Measurements from ENCODE around the gene MDGA2.

MDGA2 gene

DNA sequence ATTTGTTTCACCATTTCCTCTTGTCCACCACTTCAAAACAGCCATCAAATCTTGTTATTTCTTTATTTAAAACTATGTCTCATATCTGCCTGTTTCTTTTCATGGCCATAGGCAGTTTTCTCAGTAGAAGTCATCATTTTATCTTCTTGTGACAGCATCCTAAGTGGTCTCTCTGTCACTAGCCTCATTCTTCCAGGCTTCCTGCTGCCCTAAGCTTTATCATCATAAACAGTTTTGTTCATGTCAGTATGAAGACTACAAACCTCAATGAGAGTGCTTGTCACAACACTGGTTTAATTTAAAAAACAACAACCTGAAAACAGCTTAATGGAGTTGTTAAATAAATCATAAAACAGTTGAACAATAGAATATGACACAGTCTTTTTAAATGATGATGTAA lies 636.1 kb downstream of the MDGA2 start:
- Histone ChIP-seq H3K9me3 (replicated peaks in 1 of 11) (no peaks in the 10 kb centered on the region), H3K36me3 (no peaks in the 10 kb centered on the region), H4K20me1 (no peaks in the 10 kb centered on the region), H3K9ac (no peak overlapping the region), H3K27me3 (no peaks in the 10 kb centered on the region), H3K4me1 (no peaks in the 10 kb centered on the region), H3K4me3 (no peak overlapping the region), H3K27ac (no peak overlapping the region), H3K4me2 (no peak overlapping the region)
- TF ChIP-seq Cebpa-rat (IDR thresholded peaks at IDR 0.05): no peak

DNA sequence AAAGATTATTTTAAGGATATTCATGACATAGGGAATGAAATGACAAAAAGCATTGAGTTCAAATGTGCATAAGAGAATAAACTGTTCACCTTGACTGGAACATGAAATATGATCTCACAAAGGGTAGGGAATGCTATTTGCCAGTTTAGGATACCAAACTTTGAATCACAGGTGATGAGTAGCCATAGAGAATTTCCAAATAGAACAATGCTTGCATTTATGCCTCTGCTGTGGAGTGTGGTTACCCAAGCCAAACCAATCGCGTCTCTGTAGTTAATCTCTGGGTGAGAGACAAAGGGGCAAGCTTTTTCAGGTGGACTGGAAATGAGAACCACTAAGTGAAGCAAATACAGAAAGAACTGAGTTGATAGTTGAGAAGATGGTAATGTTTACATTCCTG lies 652.7 kb downstream of the MDGA2 start:
- Histone ChIP-seq H3K4me1 (peaks cover 0 to 5% (median 0%) of the 10 kb centered on the region in 10 experiments; a peak in 2 of 20 replicates), H3K27me3 (no peaks in the 10 kb centered on the region), H3K4me3 (no peak overlapping the region), H3K9me3 (replicated peaks in 1 of 11) (no peaks in the 10 kb centered on the region), H4K20me1 (no peaks in the 10 kb centered on the region), H3K9ac (no peak overlapping the region), H3K27ac (no peak overlapping the region), H3K4me2 (no peak overlapping the region), H3K36me3 (no peaks in the 10 kb centered on the region)
- no peak for TF ChIP-seq Cebpa-rat (IDR thresholded peaks at IDR 0.05)

- TF ChIP-seq Cebpa-rat (IDR thresholded peaks at IDR 0.05): no peak
- Histone ChIP-seq H3K9me3 (replicated peaks in 1 of 11) (no peaks in the 10 kb centered on the region; a peak in 1 of 22 replicates), H3K27ac (no peak overlapping the region)
Observed at GRCh38 chr14:47020500-47020899, 654.9 kb downstream of the MDGA2 start.

DNA sequence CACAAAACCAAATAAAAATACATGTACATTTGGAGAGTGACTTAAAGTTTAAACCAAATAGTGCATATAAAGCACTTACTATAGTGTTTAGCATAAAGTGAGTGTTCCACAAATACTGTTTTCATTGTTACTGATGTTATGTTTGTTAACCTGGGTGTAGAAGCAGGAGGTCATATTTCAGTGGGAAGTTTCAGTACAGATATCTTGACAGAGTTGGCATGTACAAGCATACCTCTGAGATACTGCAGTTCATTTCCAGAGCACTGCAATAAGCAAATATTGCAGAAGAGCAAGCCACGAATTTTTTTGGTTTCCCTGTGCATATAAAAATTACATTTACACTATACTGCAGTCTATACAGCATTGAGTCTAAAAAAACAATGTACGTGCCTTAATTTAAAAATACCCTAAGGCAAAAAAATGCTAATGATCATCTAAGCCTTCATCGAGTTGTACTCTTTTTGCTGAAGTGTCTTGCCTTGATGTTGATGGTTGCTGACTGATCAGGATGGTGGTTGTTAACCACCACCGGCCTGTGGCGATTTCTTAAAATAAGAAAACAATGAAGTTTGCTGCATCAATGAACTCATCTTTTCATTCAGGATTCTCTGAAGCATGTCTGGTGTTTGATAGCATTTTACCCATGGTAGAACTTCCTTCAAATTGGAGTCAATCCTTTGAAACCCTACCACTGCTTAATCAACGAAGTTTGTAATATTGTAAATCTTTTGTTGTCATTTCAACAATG lies 662.7 kb downstream of the MDGA2 start:
- no peaks in the 10 kb centered on the region for H3K27me3 ChIP-seq
- H3K4me1 ChIP-seq: peaks cover 0 to 41% (median 13%) of the 10 kb centered on the region in 10 experiments; a peak in 15 of 20 replicates
- H3K36me3 ChIP-seq: no peaks in the 10 kb centered on the region
- no peaks in the 10 kb centered on the region; a peak in 1 of 22 replicates for H3K9me3 ChIP-seq (replicated peaks in 1 of 11)
- peak overlapping the region in 9 of 11 experiments; percentile 12 to 78 (median 53); a peak in 17 of 22 replicates for H3K4me2 ChIP-seq
- H3K27ac ChIP-seq: no peak overlapping the region
- H3K9ac ChIP-seq: no peak overlapping the region
- no peaks in the 10 kb centered on the region for H4K20me1 ChIP-seq
- no peak overlapping the region; a peak in 1 of 20 replicates for H3K4me3 ChIP-seq
- no peak for TF ChIP-seq Cebpa-rat (IDR thresholded peaks at IDR 0.05)

More at GRCh38 chr14:47020500-47020899, 654.9 kb downstream of the MDGA2 start:
- H4K20me1 ChIP-seq: no peaks in the 10 kb centered on the region
- no peaks in the 10 kb centered on the region for H3K27me3 ChIP-seq
- no peak overlapping the region for H3K4me3 ChIP-seq
- H3K4me2 ChIP-seq: no peak overlapping the region
- no peaks in the 10 kb centered on the region for H3K36me3 ChIP-seq
- H3K4me1 ChIP-seq: peaks cover 0 to 11% (median 0%) of the 10 kb centered on the region in 10 experiments; a peak in 3 of 20 replicates
- no peak overlapping the region for H3K9ac ChIP-seq

DNA sequence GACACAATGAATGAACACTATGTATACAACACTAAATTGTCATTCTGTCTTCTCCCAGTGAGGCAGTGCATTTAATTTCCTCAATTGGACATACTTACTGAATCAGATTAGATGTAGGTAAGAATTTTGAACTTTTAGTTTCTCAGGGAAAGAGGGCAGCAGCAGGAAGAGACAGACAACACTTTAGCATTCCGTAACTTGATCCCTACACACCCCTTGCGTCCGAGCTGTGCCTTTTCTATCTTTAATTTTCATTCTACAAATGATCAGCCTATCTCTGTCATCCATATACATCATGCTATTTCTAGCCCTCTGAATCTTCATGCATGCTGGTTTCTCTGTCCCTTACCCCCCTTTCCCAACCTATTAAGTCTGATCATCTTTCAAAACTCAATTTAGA lies 665.8 kb downstream of the MDGA2 start:
- Histone ChIP-seq H3K4me2 (no peak overlapping the region), H3K36me3 (no peaks in the 10 kb centered on the region), H3K4me3 (no peak overlapping the region), H3K9ac (no peak overlapping the region), H4K20me1 (no peaks in the 10 kb centered on the region), H3K27me3 (no peaks in the 10 kb centered on the region), H3K9me3 (replicated peaks in 1 of 11) (no peaks in the 10 kb centered on the region), H3K27ac (no peak overlapping the region), H3K4me1 (peaks cover 0 to 32% (median 13%) of the 10 kb centered on the region in 10 experiments; a peak in 15 of 20 replicates)
- TF ChIP-seq Cebpa-rat (IDR thresholded peaks at IDR 0.05): no peak

DNA sequence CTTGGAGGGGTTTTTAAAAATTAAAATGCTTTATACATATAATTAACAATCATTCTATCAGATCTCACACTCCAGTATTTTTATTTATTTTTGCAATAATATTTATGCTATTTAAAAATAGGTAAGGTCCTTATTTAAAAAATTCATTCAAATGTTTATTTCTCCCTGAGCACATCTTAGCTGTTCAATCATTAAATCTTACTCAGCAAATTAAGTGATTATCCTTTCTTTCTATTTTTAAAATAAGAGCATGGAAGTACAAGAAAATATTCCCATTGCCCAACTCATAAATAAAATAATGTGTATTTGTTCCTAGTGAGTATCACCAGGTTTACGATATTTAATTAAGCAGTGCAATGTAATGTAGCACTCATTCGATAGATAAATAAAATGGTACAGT lies 666.7 kb downstream of the MDGA2 start:
- Histone ChIP-seq H3K4me3 (no peak overlapping the region), H3K4me1 (peaks cover 0 to 23% (median 10%) of the 10 kb centered on the region in 10 experiments; a peak in 15 of 20 replicates), H3K27ac (no peak overlapping the region), H4K20me1 (no peaks in the 10 kb centered on the region), H3K9ac (no peak overlapping the region), H3K9me3 (replicated peaks in 1 of 11) (no peaks in the 10 kb centered on the region), H3K36me3 (no peaks in the 10 kb centered on the region), H3K4me2 (no peak overlapping the region), H3K27me3 (no peaks in the 10 kb centered on the region)
- TF ChIP-seq Cebpa-rat (IDR thresholded peaks at IDR 0.05): no peak

- Histone ChIP-seq H3K4me3 (no peak overlapping the region), H3K4me1 (no peaks in the 10 kb centered on the region), H3K9ac (no peak overlapping the region), H3K36me3 (no peaks in the 10 kb centered on the region), H3K4me2 (no peak overlapping the region), H4K20me1 (no peaks in the 10 kb centered on the region), H3K27ac (no peak overlapping the region), H3K9me3 (replicated peaks in 1 of 11) (no peaks in the 10 kb centered on the region), H3K27me3 (no peaks in the 10 kb centered on the region)
- no peak for TF ChIP-seq Cebpa-rat (IDR thresholded peaks at IDR 0.05)
Observed at GRCh38 chr14:46999661-47000060, 675.7 kb downstream of the MDGA2 start.

- H3K4me2 ChIP-seq: no peak overlapping the region
- no peak overlapping the region for H3K4me3 ChIP-seq
- no peak overlapping the region for H3K27ac ChIP-seq
- no peak for TF ChIP-seq Cebpa-rat (IDR thresholded peaks at IDR 0.05)
- peaks cover 0 to 13% (median 0%) of the 10 kb centered on the region in 10 experiments; a peak in 7 of 20 replicates for H3K4me1 ChIP-seq
- H3K9me3 ChIP-seq (replicated peaks in 1 of 11): no peaks in the 10 kb centered on the region
- no peak overlapping the region for H3K9ac ChIP-seq
- no peaks in the 10 kb centered on the region for H3K27me3 ChIP-seq
- no peaks in the 10 kb centered on the region for H3K36me3 ChIP-seq
- H4K20me1 ChIP-seq: no peaks in the 10 kb centered on the region
Observed at GRCh38 chr14:46989566-46989965, 685.8 kb downstream of the MDGA2 start.

- no peak for TF ChIP-seq Cebpa-rat (IDR thresholded peaks at IDR 0.05)
- H3K4me2 ChIP-seq: no peak overlapping the region
- H3K4me1 ChIP-seq: peaks cover 0 to 13% (median 0%) of the 10 kb centered on the region in 10 experiments; a peak in 8 of 20 replicates
- H4K20me1 ChIP-seq: no peaks in the 10 kb centered on the region
- no peaks in the 10 kb centered on the region for H3K36me3 ChIP-seq
- no peaks in the 10 kb centered on the region for H3K9me3 ChIP-seq (replicated peaks in 1 of 11)
- no peaks in the 10 kb centered on the region for H3K27me3 ChIP-seq
- H3K27ac ChIP-seq: no peak overlapping the region
- H3K4me3 ChIP-seq: no peak overlapping the region
- H3K9ac ChIP-seq: no peak overlapping the region
Observed at GRCh38 chr14:46988312-46988711, 687.1 kb downstream of the MDGA2 start.
